ENCODE measurements around the gene ZSCAN10. TPM values are rescaled to one million over a fixed set of nuclear protein-coding genes. Genes with fewer than 3 reads are reported as not detected.

Gene ZSCAN10
- total and polyA plus RNA-seq, 2 experiments from 2014 or later, result 217 to 519 TPM

DNA sequence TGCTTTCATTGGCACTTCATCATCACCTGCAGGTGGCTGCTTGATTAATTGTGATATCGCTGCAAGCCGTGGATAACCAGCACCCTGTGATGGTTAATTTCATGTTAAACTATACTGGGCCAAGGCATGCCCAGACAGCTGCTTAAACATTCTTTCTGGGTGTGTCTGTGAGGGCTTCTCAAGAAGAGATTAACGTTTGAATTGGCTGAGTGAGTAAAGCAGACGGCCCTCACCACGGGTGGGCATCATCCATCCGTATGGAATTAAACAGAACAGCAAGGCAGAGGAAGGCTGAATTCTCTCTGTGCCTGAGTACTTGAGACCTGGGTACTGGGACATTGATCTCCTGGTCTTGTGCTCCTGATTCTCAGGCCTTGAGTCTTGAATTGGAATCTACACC is 28.7 kb upstream of the ZSCAN10 start:
- peak overlapping the region; percentile 82; the same call in 1 of the 2 replicates for H3K27ac Mint-ChIP-seq
- H3K4me1 Mint-ChIP-seq, result peaks cover 44% of the 10 kb centered on the region
- peaks cover 73% of the 10 kb centered on the region for H3F3A ChIP-seq (replicated peaks; ENCODE audit: low read depth)
- peaks cover 12% of the 10 kb centered on the region for H4K20me1 ChIP-seq (replicated peaks; ENCODE audit: insufficient read depth)
- H3K4me3 ChIP-seq, result peak overlapping the region; percentile 2; the same call in 1 of the 2 replicates
- H3K4me2 ChIP-seq, result peak overlapping the region; percentile 12; the same call in 1 of the 2 replicates
- no peaks in the 10 kb centered on the region for H3K9me2 ChIP-seq (ENCODE audit: insufficient read depth)
- peak; percentile 84 for DNase-seq (ENCODE audit: low spot score)
- peaks cover 7% of the 10 kb centered on the region for H3K79me2 ChIP-seq (replicated peaks; ENCODE audit: insufficient read depth)
- peaks cover 21% of the 10 kb centered on the region for H3K27me3 Mint-ChIP-seq (ENCODE audit: insufficient read depth, low read depth, poor library complexity)
- peaks cover 46% of the 10 kb centered on the region for H3K36me3 Mint-ChIP-seq (ENCODE audit: low read depth)
- peak overlapping the region; percentile 47; the same call in 2 of the 3 replicates for H3K4me3 Mint-ChIP-seq
- no peaks in the 10 kb centered on the region for H3K27me3 ChIP-seq (ENCODE audit: insufficient read depth)
- peak overlapping the region; percentile 67; the same call in 1 of the 2 replicates for H3K27ac ChIP-seq (ENCODE audit: low read depth)
- H3K4me1 ChIP-seq (ENCODE audit: insufficient read depth), result peaks cover 43% of the 10 kb centered on the region
- peaks cover 6% of the 10 kb centered on the region; the same call in 1 of the 2 replicates for H3K36me3 ChIP-seq (ENCODE audit: insufficient read depth)
- TF ChIP-seq, protein P1, sequence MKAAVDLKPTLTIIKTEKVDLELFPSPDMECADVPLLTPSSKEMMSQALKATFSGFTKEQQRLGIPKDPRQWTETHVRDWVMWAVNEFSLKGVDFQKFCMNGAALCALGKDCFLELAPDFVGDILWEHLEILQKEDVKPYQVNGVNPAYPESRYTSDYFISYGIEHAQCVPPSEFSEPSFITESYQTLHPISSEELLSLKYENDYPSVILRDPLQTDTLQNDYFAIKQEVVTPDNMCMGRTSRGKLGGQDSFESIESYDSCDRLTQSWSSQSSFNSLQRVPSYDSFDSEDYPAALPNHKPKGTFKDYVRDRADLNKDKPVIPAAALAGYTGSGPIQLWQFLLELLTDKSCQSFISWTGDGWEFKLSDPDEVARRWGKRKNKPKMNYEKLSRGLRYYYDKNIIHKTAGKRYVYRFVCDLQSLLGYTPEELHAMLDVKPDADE (IDR thresholded peaks at IDR 0.05), result no peak
- TF ChIP-seq ZNF331 (CRISPR knock-in tag; IDR thresholded peaks at IDR 0.05; ENCODE audit: low read depth) (no peak), ZNF114 (CRISPR knock-in tag; IDR thresholded peaks at IDR 0.05) (no peak), CREB1 (CRISPR knock-in tag; IDR thresholded peaks at IDR 0.05; ENCODE audit: low read depth) (no peak), NANOG (IDR thresholded peaks at IDR 0.05; ENCODE audit: borderline replicate concordance) (no peak), JUNB (IDR thresholded peaks at IDR 0.05; ENCODE audit: unreplicated experiment) (no peak), EZH2 (IDR thresholded peaks at IDR 0.05; ENCODE audit: low read depth, unreplicated experiment) (no peak), EZH2phosphoT487 (IDR thresholded peaks at IDR 0.05; ENCODE audit: unreplicated experiment) (no peak), POLR2AphosphoS5 (IDR thresholded peaks at IDR 0.05; ENCODE audit: low read depth) (no peak), STAT1 (IDR thresholded peaks at IDR 0.05; ENCODE audit: unreplicated experiment) (no peak)
- TF ChIP-seq, protein P2, sequence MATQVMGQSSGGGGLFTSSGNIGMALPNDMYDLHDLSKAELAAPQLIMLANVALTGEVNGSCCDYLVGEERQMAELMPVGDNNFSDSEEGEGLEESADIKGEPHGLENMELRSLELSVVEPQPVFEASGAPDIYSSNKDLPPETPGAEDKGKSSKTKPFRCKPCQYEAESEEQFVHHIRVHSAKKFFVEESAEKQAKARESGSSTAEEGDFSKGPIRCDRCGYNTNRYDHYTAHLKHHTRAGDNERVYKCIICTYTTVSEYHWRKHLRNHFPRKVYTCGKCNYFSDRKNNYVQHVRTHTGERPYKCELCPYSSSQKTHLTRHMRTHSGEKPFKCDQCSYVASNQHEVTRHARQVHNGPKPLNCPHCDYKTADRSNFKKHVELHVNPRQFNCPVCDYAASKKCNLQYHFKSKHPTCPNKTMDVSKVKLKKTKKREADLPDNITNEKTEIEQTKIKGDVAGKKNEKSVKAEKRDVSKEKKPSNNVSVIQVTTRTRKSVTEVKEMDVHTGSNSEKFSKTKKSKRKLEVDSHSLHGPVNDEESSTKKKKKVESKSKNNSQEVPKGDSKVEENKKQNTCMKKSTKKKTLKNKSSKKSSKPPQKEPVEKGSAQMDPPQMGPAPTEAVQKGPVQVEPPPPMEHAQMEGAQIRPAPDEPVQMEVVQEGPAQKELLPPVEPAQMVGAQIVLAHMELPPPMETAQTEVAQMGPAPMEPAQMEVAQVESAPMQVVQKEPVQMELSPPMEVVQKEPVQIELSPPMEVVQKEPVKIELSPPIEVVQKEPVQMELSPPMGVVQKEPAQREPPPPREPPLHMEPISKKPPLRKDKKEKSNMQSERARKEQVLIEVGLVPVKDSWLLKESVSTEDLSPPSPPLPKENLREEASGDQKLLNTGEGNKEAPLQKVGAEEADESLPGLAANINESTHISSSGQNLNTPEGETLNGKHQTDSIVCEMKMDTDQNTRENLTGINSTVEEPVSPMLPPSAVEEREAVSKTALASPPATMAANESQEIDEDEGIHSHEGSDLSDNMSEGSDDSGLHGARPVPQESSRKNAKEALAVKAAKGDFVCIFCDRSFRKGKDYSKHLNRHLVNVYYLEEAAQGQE (IDR thresholded peaks at IDR 0.05; ENCODE audit: unreplicated experiment), result no peak
- TF ChIP-seq, protein P3, sequence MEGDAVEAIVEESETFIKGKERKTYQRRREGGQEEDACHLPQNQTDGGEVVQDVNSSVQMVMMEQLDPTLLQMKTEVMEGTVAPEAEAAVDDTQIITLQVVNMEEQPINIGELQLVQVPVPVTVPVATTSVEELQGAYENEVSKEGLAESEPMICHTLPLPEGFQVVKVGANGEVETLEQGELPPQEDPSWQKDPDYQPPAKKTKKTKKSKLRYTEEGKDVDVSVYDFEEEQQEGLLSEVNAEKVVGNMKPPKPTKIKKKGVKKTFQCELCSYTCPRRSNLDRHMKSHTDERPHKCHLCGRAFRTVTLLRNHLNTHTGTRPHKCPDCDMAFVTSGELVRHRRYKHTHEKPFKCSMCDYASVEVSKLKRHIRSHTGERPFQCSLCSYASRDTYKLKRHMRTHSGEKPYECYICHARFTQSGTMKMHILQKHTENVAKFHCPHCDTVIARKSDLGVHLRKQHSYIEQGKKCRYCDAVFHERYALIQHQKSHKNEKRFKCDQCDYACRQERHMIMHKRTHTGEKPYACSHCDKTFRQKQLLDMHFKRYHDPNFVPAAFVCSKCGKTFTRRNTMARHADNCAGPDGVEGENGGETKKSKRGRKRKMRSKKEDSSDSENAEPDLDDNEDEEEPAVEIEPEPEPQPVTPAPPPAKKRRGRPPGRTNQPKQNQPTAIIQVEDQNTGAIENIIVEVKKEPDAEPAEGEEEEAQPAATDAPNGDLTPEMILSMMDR (conservative IDR thresholded peaks at IDR 0.05; ENCODE audit: low read depth in 2 of 2), result no peak
- TF ChIP-seq, protein P4, sequence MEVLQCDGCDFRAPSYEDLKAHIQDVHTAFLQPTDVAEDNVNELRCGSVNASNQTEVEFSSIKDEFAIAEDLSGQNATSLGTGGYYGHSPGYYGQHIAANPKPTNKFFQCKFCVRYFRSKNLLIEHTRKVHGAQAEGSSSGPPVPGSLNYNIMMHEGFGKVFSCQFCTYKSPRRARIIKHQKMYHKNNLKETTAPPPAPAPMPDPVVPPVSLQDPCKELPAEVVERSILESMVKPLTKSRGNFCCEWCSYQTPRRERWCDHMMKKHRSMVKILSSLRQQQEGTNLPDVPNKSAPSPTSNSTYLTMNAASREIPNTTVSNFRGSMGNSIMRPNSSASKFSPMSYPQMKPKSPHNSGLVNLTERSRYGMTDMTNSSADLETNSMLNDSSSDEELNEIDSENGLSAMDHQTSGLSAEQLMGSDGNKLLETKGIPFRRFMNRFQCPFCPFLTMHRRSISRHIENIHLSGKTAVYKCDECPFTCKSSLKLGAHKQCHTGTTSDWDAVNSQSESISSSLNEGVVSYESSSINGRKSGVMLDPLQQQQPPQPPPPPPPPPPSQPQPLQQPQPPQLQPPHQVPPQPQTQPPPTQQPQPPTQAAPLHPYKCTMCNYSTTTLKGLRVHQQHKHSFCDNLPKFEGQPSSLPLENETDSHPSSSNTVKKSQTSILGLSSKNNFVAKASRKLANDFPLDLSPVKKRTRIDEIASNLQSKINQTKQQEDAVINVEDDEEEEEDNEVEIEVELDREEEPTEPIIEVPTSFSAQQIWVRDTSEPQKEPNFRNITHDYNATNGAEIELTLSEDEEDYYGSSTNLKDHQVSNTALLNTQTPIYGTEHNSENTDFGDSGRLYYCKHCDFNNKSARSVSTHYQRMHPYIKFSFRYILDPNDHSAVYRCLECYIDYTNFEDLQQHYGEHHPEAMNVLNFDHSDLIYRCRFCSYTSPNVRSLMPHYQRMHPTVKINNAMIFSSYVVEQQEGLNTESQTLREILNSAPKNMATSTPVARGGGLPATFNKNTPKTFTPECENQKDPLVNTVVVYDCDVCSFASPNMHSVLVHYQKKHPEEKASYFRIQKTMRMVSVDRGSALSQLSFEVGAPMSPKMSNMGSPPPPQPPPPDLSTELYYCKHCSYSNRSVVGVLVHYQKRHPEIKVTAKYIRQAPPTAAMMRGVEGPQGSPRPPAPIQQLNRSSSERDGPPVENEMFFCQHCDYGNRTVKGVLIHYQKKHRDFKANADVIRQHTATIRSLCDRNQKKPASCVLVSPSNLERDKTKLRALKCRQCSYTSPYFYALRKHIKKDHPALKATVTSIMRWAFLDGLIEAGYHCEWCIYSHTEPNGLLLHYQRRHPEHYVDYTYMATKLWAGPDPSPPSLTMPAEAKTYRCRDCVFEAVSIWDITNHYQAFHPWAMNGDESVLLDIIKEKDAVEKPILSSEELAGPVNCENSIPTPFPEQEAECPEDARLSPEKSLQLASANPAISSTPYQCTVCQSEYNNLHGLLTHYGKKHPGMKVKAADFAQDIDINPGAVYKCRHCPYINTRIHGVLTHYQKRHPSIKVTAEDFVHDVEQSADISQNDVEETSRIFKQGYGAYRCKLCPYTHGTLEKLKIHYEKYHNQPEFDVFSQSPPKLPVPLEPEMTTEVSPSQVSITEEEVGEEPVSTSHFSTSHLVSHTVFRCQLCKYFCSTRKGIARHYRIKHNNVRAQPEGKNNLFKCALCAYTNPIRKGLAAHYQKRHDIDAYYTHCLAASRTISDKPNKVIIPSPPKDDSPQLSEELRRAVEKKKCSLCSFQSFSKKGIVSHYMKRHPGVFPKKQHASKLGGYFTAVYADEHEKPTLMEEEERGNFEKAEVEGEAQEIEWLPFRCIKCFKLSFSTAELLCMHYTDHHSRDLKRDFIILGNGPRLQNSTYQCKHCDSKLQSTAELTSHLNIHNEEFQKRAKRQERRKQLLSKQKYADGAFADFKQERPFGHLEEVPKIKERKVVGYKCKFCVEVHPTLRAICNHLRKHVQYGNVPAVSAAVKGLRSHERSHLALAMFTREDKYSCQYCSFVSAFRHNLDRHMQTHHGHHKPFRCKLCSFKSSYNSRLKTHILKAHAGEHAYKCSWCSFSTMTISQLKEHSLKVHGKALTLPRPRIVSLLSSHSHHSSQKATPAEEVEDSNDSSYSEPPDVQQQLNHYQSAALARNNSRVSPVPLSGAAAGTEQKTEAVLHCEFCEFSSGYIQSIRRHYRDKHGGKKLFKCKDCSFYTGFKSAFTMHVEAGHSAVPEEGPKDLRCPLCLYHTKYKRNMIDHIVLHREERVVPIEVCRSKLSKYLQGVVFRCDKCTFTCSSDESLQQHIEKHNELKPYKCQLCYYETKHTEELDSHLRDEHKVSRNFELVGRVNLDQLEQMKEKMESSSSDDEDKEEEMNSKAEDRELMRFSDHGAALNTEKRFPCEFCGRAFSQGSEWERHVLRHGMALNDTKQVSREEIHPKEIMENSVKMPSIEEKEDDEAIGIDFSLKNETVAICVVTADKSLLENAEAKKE (CRISPR knock-in tag; IDR thresholded peaks at IDR 0.05), result no peak
- H2AFZ ChIP-seq, result no peak overlapping the region
- peaks cover 2% of the 10 kb centered on the region; the same call in 2 of the 3 replicates for H3K9me3 Mint-ChIP-seq
- no peak; the same call in 2 of the 3 replicates for ATAC-seq

All from GM23338 (cell line).